NCI-H146 treated with DMSO at 0.1 percent for 48 hours (cell line): ENCODE measurements around the gene RGMB.

Source experiments
- DNase-seq: peaks from one replicate; lab custom pipeline; 2025; ENCODE audit not compliant: unreplicated experiment; lab: John Stamatoyannopoulos, UW

The RGMB gene

GRCh38 chr5:98767581-98767980 lies 5.9 kb upstream of the RGMB start:
- DNase-seq: no peak

GRCh38 chr5:98768160-98768959 lies 5.1 kb upstream of the RGMB start:
- DNase-seq: no peak

DNA sequence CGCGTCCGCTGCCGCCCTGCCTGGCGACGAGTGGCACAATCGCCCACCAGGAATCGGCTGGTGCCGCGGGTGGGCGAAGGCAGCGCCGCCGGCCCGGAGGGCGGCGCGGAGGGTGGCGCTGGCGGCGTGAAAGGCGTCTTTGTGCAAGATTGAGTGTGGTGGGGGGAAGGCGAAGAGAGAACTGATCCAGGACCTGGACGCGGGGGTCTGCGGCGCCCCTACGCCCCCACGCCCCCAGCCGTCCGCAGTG lies 4.6 kb upstream of the RGMB start:
- no peak for DNase-seq

DNA sequence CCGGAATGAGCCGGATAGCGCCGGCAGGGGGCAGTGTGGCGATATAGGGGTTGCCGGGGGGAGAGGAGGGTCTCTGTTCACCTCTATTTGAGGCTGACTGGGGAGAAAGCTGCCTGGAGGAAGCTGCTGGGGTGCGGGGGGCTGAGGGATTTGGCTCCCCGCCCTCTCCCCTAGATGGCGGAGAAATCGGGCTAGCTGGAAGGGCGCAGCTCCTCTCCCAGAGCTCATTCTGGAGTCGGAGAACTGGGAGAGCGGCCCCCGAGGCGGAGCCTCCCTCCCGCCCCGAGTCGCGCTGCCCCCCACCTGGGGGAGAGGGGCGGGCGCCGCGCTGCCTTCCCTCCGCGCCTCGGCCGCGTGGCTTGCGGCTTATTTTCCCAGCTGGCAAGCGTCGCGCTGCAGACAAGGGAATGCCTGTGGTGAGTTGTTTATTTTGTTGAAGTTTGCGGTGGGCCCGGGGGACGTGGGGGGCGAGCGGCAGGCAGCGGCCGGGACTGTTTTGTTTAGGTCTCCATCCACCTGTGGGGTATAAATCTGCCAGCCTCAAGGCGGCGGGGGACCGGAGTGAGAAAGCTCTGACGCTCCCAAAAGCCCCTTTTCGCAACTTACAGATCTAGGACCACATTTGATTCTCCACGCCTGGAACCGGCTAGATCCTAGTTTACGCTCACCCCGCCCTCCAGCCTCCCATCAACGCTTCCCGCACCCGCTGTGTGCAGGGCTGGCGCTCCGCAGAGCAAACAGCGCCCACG lies 4.1 kb upstream of the RGMB start:
- DNase-seq: no peak

GRCh38 chr5:98769959-98770208 lies 3.6 kb upstream of the RGMB start:
- DNase-seq: no peak

DNA sequence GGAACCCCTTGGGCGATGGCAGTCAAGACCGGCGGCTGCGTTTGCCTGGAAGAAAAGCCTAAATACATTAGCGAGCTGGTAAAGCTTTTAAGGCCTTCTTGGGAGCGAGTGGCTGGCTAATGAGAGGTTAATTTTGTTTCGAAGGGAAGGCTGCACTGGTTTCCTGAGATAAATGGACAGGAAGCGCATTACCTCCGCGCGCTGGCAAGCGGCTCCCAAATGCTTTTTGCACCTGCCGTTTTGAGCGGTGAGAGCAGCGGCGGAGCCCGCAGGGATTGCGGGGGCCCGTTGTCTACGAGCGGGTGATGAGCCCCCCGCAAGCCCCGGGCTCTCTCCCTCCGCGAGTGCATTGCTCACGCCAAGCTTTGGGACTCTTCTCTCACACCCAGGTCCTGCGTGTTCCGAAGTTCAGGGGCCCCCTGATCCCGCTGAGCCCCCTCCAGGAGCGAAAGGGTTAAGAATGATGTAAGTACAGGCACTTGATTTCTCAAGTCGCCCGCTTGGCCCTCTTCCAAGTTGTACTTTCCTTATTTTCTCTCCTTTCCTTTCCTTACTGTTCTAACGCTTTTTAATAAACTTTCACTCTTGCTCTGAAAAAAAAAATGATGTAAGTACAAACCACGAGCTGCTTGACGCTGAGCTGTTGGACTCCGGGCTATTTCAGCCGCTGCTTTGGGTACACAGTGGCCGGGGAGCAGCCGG lies 3.1 kb upstream of the RGMB start:
- no peak for DNase-seq

DNA sequence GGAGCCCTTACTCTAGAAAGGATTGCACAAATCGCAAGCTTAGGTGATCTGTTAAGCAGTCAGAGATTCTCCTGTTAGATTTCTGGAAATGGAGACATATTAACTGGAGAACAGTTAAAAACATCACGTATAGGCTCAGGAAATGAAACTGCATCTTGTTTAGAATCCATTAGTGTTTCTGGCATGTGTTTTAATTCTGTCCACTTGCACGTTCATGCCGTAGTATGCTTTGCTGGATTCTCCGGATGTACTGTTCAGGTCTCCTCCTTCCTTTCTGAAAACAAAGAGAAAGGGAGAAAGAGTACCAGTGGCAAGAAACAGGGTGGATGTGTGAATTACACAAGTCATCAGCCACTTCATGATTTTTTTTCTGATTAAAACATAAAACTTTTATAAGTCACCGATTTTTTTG lies 2.5 kb upstream of the RGMB start:
- DNase-seq: no peak

- DNase-seq: peak; percentile 72
Measured at GRCh38 chr5:98771382-98772109, 1.9 kb upstream of the RGMB start.

DNA sequence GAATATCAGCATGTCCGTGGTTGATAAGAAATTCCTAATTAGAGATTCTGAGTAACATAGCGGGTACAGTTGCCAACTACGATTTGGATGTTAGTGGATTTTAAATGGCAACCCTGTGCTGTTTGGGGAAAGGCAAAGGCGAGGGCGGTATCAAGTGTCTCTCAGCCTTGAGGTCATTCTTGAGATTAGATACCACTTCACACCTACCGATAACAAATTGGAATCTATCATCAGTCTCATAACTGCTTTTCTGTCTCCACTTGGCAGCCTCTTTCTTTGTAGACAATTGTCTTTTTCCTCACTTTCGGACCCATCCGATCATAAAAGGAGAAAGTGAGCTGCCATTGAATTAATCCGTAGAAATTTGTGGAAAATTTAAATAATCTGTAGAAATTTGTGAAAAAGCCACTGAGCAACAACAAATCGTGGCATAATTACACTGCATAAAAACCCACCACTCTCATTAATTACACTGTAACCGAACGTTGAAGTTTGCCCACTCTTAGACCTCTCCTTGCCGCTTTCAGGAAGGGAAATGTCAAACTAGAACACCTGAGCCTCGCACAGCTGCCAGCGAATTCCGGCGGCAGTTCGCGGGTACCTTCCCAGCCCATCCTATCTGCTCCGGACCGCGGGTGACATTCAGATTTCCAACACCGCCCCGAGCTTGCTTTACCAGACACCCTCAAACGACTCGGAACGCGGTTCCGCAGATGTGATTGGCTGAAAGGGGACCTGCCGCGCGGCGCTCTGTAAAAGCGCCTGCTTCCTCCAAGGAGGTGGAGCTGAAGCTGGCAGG lies 849 bp upstream of the RGMB start:
- DNase-seq: peak; percentile 68

GRCh38 chr5:98773214-98773463 lies 324 bp upstream of the RGMB start:
- DNase-seq: no peak

GRCh38 chr5:98774192-98775033 lies 950 bp downstream of the RGMB start:
- DNase-seq: peak; percentile 47

- no peak for DNase-seq
Measured at GRCh38 chr5:98775246-98776065, 2.0 kb downstream of the RGMB start.

DNA sequence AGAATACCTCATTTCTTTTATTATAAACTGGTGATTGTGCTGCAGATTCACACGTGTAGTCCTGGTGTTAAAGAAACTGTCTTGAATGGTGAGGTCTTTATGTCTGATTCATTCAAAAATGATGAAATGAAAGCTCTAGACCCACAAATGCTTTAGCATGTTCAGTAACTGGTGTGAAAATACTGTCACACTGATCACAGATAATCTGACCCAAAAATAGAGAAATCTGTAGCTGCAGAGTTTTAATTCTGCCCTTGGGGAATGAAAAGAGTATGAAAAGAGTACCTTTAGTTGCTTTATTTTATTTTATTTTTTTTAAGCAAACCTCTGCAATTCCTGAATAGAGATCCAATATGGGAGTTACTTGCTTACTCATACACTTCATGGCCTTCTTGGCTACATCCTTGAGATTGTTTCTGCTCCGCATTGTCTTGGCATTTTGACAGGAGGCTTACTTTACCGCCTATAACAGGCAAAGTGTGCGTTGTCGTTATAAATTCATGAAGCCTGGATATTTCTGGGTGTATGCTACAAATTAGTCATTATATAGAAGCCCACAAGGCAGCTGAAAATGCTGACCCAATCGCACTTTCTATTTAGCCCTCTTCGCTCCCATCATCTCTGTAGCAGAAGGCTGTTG lies 2.7 kb downstream of the RGMB start:
- no peak for DNase-seq

DNA sequence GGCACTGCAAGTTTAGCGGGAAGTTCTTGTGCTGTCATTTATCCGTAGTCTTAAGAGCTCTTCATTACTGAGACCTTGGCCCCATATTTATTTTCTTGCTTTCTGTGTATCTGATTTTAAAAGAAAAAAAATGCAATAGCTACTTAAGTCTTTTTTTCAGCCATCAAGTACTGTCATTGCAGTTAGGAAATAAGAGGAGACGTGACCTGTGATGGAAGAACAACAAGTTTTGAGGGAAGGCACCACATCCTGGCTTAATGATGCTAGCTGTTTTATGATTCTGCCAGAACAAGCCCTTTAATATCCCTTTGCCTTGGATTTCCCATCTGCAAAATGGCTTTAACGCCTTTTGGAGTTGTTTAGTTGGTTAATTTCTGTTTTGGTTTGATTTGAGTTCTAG lies 3.8 kb downstream of the RGMB start:
- no peak for DNase-seq

DNA sequence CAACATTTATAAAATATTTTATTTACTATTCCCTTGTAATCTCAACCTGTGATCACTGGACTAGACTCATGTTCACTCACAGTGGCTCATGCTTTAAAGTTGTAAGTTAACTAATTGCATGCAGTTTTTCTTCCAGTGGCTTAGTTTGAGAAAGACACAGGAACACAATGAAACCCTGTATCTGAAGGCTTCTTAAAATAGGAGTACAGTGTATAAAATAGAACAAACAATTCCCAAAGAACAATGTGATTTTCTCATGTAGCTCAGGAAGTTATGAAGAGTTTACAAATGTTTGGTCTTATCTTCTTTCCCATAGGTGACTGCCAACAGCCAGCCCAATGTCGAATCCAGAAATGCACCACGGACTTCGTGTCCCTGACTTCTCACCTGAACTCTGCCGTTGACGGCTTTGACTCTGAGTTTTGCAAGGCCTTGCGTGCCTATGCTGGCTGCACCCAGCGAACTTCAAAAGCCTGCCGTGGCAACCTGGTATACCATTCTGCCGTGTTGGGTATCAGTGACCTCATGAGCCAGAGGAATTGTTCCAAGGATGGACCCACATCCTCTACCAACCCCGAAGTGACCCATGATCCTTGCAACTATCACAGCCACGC lies 5.9 kb downstream of the RGMB start:
- DNase-seq: no peak

DNA sequence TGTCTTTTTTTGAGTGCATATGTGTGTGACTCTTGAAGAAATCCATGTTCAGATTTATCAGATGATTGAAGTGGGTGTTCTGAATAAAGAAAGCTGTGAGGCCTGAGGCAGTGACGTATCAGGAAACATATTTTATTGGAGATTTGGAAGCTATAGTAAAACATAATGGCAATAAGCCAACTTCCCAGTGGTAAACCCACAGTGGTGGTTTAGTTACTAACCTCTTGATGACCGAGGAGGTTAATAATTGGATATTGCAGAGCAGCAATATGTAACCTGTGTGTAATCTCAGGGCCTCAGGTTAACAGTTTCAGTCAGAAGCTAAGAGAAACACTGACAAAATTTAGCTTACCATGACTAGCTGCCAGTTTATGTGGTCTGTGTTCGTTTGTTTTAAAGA lies 6.9 kb downstream of the RGMB start:
- no peak for DNase-seq

GRCh38 chr5:98781520-98781919 lies 8.1 kb downstream of the RGMB start:
- DNase-seq: no peak

DNA sequence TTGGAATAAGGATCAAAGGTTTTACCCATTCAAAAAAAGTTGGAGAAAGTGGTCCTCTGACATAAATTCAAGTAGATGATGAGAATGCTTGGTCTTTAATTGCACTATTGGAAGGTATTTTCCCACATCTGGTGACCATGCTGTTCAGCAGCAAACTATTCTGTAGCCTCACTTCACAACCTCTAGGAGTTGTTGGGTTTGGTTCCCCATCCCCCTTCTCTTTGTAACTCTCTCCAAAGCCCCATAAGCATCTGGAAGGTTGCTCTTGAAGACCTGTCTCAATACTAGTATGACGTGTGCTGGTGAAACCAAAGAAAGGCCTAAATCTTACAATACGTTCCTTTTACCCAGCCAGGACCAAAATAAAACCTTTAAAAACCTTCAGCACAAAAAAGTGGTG lies 8.5 kb downstream of the RGMB start:
- no peak for DNase-seq
